ENCODE results near the gene XBP1.

The XBP1 gene

DNA sequence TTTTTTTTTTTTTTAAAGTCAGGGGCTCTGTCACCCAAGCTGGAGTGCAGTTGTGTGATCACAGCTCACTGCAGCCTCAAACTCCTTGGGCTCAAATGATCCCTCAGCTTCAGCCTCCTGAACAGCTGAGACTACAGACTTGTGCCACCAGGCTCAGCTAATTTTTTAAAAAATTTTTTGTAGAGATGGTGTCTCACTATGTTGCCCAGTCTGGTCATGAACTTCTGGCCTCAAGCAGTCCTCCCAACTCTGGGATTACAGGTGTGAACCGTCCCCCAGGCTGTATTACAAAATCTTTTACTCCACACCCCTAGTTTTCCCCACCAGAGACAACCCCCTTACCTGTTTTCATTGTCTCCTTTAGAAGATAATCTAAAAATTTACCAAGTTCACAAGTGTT is 26.0 kb downstream of the XBP1 start:
- no peak overlapping the region for H3K4me3 ChIP-seq (ENCODE audit: low read depth, low read length)
- no peak for DNase-seq (ENCODE audit: low read depth)
- TF ChIP-seq, protein P1, sequence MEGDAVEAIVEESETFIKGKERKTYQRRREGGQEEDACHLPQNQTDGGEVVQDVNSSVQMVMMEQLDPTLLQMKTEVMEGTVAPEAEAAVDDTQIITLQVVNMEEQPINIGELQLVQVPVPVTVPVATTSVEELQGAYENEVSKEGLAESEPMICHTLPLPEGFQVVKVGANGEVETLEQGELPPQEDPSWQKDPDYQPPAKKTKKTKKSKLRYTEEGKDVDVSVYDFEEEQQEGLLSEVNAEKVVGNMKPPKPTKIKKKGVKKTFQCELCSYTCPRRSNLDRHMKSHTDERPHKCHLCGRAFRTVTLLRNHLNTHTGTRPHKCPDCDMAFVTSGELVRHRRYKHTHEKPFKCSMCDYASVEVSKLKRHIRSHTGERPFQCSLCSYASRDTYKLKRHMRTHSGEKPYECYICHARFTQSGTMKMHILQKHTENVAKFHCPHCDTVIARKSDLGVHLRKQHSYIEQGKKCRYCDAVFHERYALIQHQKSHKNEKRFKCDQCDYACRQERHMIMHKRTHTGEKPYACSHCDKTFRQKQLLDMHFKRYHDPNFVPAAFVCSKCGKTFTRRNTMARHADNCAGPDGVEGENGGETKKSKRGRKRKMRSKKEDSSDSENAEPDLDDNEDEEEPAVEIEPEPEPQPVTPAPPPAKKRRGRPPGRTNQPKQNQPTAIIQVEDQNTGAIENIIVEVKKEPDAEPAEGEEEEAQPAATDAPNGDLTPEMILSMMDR (IDR thresholded peaks at IDR 0.05; ENCODE audit: low read depth, low read length, missing control alignments) = no peak

GRCh38 chr22:28773461-28773867 is 26.9 kb downstream of the XBP1 start:
- peak; percentile 61 for DNase-seq (ENCODE audit: low read depth)
- peak overlapping the region; percentile 85 for H3K4me3 ChIP-seq (ENCODE audit: low read depth, low read length)
- TF ChIP-seq, protein P1 (IDR thresholded peaks at IDR 0.05; ENCODE audit: low read depth, low read length, missing control alignments) = no peak

GRCh38 chr22:28772633-28773460 is 27.5 kb downstream of the XBP1 start, which contains the start of gene CCDC117:
Gene CCDC117, plus strand, starts transcription at chr22:28772695. Its CDS starts 155 bp downstream, at chr22:28772850.
- TF ChIP-seq, protein P1 (IDR thresholded peaks at IDR 0.05; ENCODE audit: low read depth, low read length, missing control alignments) = peak; percentile 35
- DNase-seq (ENCODE audit: low read depth) = peak; percentile 95
- peak within 1 kb of the TSS; percentile 85 for H3K4me3 ChIP-seq (ENCODE audit: low read depth, low read length)

DNA sequence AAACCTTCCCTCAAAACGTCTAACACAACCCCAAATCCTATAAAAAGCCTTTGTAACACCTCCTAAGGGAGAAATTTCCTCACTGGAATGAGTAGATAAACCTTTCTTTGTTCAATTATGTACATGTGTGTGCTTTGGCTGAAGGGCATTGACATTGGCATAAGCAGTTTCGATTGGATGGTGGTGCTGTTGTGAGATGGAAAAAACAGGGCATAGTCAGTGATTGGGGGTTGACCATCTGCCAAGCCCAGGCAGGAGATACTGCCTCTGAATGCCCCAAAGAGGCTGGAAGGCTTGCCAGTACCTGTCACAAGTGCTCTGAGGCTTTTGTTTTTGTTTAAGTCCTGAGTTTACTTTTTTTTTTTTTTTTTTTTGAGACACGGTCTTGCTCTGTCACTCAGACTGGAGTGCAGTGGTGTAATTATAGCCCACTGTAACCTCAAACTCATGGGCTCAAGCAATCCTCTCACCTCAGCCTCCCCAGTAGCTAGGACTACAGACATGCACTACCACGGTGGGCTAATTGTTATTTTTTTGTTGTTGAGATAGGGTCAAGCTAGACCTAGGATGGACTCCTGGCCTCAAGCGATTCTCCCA is 29.1 kb downstream of the XBP1 start:
- H3K4me3 ChIP-seq (ENCODE audit: low read depth, low read length) = no peak overlapping the region
- DNase-seq (ENCODE audit: low read depth) = no peak
- TF ChIP-seq, protein P1 (IDR thresholded peaks at IDR 0.05; ENCODE audit: low read depth, low read length, missing control alignments) = no peak

DNA sequence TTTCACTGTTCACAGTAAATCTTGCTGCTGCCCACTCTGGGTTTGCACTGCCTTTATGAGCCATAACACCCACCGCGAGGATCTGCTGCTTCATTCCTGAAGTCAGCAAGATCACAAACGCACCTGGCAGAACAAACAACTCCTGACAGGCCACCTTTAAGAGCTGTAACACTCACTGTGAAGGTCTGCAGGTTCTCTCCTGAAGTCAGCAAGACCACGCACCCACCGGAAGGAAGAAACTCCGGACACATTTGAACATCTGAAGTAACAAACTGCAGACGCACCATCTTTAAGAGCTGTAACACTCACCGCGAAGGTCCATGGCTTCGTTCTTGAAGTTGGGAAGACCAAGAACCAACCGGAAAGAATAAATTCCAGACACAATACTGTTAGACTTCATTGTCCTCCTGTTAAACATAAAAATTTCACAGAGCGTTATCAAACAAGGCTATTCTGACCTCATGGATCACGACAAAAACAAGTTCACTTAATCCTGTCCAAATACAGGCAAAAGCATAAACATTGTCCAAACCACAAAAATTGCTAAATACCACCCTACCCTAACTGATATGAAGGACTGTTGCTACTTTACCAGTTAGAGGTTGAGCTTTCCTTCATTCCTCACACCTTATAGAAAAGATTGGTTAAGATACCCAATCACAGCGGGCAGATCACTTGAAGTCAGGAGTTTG is 30.8 kb downstream of the XBP1 start:
- TF ChIP-seq, protein P1 (IDR thresholded peaks at IDR 0.05; ENCODE audit: low read depth, low read length, missing control alignments) = no peak
- no peak overlapping the region for H3K4me3 ChIP-seq (ENCODE audit: low read depth, low read length)
- DNase-seq (ENCODE audit: low read depth) = no peak

GRCh38 chr22:28768701-28769393 is 31.5 kb downstream of the XBP1 start:
- H3K4me3 ChIP-seq (ENCODE audit: low read depth, low read length) = no peak overlapping the region
- no peak for DNase-seq (ENCODE audit: low read depth)
- TF ChIP-seq, protein P1 (IDR thresholded peaks at IDR 0.05; ENCODE audit: low read depth, low read length, missing control alignments) = no peak

Measured in GM12864 (cell line).